BJ (cell line): ENCODE results near the gene PLAAT4. TPM values are rescaled to one million over a fixed set of nuclear protein-coding genes. Genes with fewer than 3 reads are reported as not detected.

ENCODE experiments used
- CTCF ChIA-PET: fragments of 350-600 bp; formaldehyde crosslinking; extraction: SDS; loops from one replicate; lab custom pipeline; 2021; ENCODE audit warnings: antibody characterized with exemption, inconsistent platforms; lab: Yijun Ruan, JAX
- POLR2A ChIA-PET: fragments of 300-600 bp; sonication (Branson Sonifier 250); formaldehyde crosslinking; extraction: SDS; loops from one replicate; lab custom pipeline; 2021; ENCODE audit warnings: antibody characterized with exemption; lab: Charles Lee
- DNase-seq: peaks from one replicate; pipeline ENCODE4 v3.0.0-alpha.2; 2011; ENCODE audit warnings: low read depth
- H3K27me3 ChIP-seq: 2 replicates; pipeline ENCODE4 v1.6.0; 2011; ENCODE audit warnings: low read length; ENCODE audit not compliant: control insufficient read depth, insufficient read depth
- H3K36me3 ChIP-seq: 2 replicates; pipeline ENCODE4 v1.5.1; 2011; ENCODE audit warnings: low read length; ENCODE audit not compliant: control insufficient read depth, insufficient read depth
- H3K4me3 ChIP-seq: 2 replicates; pipeline ENCODE4 v1.5.1; 2011; ENCODE audit warnings: low read depth, mild to moderate bottlenecking, control low read depth, low read length
- polyA minus RNA-seq: library from RNA; depleted of rRNA, polyadenylated mRNA; stranded (reverse); fragments of >200 nt; gene quantifications from 2 replicates; pipeline ENCODE4 v1.2.3, GENCODE V29; 2011; rRNA and poly(A)+ RNA removed
- polyA plus RNA-seq: library from polyadenylated mRNA; depleted of rRNA; stranded (reverse); fragments of >200 nt; gene quantifications from 2 replicates; pipeline ENCODE4 v1.2.3, GENCODE V29; 2011; rRNA removed
- TF ChIP-seq, protein P1 (sequence below): IDR thresholded peaks from 2 replicates; pipeline ENCODE4 v1.5.1; 2011; ENCODE audit warnings: low read depth, mild to moderate bottlenecking, control low read depth, inconsistent platforms, low read length, moderate library complexity; ENCODE audit not compliant: insufficient read depth

Gene PLAAT4, protein sequence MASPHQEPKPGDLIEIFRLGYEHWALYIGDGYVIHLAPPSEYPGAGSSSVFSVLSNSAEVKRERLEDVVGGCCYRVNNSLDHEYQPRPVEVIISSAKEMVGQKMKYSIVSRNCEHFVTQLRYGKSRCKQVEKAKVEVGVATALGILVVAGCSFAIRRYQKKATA
- polyA plus RNA-seq (6.6 and 7.1 TPM in 2 replicates), polyA minus RNA-seq (1.2 and 3.2 TPM in 2 replicates)

DNA sequence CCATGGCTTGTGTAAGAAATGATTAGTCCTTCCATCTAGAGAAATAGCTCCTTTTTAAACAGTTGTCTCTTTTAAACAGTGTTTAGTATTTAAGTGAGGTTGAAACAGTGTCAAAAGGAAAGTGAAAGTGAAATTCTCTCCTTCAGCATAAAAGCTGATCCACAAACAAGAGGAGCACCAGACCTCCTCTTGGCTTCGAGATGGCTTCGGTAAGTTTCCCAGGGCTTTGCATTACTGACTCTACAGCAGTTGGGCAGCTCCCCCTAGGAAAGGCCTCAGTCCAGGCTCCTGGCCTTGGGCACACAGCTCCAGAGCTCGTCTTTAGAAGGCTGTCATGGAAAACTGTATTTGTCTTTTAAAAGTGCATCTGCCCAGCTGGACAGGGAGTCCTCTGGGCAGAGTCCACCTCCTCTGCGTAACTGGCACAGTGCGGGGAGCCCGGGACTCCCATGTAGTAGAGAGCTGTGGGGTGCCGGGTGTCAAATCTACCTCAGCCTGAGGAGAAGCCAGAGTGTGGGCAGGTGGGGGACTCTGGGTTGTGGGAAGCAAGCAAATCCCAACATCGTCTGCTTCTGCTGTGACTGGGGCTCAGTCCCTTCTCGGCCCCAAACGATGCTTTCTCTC is at the start of gene PLAAT4:
TSS of gene PLAAT4 (plus strand) at position 140 of the 624 bp plus-strand sequence. CDS start at position 201, 61 bp downstream.
- peak within 1 kb of the TSS; percentile 33 for H3K4me3 ChIP-seq
- TF ChIP-seq, protein P1, sequence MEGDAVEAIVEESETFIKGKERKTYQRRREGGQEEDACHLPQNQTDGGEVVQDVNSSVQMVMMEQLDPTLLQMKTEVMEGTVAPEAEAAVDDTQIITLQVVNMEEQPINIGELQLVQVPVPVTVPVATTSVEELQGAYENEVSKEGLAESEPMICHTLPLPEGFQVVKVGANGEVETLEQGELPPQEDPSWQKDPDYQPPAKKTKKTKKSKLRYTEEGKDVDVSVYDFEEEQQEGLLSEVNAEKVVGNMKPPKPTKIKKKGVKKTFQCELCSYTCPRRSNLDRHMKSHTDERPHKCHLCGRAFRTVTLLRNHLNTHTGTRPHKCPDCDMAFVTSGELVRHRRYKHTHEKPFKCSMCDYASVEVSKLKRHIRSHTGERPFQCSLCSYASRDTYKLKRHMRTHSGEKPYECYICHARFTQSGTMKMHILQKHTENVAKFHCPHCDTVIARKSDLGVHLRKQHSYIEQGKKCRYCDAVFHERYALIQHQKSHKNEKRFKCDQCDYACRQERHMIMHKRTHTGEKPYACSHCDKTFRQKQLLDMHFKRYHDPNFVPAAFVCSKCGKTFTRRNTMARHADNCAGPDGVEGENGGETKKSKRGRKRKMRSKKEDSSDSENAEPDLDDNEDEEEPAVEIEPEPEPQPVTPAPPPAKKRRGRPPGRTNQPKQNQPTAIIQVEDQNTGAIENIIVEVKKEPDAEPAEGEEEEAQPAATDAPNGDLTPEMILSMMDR = peak; percentile 22
- POLR2A ChIA-PET = no interaction called here
- CTCF ChIA-PET = interaction anchor here (0.5 to 1.8 kb wide), 3 partner anchors 14 to 79 kb away, joined by 3 to 6 read pairs (median 6); partner anchors contain the start of gene PLAAT2
- peaks cover 2% of the 10 kb centered on the region; the same call in 1 of the 2 replicates for H3K27me3 ChIP-seq
- H3K36me3 ChIP-seq = no peaks in the 10 kb centered on the region
- no peak for DNase-seq

- no peak overlapping the region for H3K4me3 ChIP-seq
- H3K27me3 ChIP-seq = peaks cover 21% of the 10 kb centered on the region
- ChIA-PET POLR2A (no interaction called here), CTCF (interaction anchor here (1.0 to 6.5 kb wide), 4 partner anchors 9 to 150 kb away, joined by 3 to 32 read pairs (median 4); no protein-coding TSS in a partner anchor)
- no peaks in the 10 kb centered on the region for H3K36me3 ChIP-seq
- DNase-seq = no peak
- TF ChIP-seq, protein P1 = no peak
Observed at GRCh38 chr11:63488789-63489188, 47.8 kb upstream of the PLAAT4 start.

GRCh38 chr11:63489879-63490278 is 46.7 kb upstream of the PLAAT4 start:
- DNase-seq = no peak
- Histone ChIP-seq H3K36me3 (no peaks in the 10 kb centered on the region), H3K27me3 (peaks cover 21% of the 10 kb centered on the region), H3K4me3 (no peak overlapping the region)
- POLR2A ChIA-PET = no interaction called here
- TF ChIP-seq, protein P1 = no peak
- CTCF ChIA-PET = interaction anchor here (1.0 to 6.5 kb wide), 4 partner anchors 10 to 149 kb away, joined by 3 to 32 read pairs (median 6); no protein-coding TSS in a partner anchor

DNA sequence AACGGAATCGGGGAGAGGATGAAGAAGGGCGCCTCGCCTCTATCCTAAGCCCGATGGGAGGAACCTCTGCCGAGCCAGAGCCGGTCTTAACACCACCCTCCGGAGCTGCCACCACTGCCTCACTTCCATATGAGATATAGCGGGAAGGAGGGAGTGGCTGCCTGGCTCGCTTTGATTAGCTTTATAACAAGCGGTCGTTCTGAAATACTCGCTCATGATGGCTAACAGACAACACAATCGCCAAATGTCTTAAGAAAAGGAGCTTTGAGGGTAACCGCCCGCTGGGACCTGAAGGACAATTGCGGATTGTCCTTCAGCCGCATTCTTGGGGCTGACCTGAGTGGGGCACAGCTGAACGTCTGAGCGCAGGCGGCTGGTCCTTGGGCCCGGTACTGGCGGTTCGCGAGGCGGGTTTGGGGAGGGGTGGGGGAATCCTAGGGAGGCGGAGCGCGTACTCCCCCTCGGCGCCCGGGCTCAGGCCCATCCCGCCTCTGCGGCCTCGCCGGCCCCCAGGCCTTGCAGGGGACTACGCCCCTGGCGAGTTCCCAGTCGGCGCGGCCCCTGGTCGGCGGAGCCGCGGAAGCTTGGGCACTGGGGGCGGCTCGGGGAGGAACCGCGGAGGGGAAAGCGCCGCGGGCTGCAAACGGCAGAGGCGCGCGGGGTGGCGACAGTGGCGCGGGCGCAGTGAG is 45.9 kb upstream of the PLAAT4 start, which contains the start of gene PLAAT5:
TSS of gene PLAAT5 (minus strand) at position 617 of the 689 bp plus-strand sequence. CDS start at position 484, 133 bp downstream.
- peaks cover 21% of the 10 kb centered on the region for H3K27me3 ChIP-seq
- no peak for DNase-seq
- H3K4me3 ChIP-seq = peak within 1 kb of the TSS; percentile 24
- ChIA-PET POLR2A (no interaction called here), CTCF (interaction anchor here (2.4 to 6.5 kb wide), 2 partner anchors 11 to 17 kb away, joined by 8 to 32 read pairs; no protein-coding TSS in a partner anchor)
- no peaks in the 10 kb centered on the region for H3K36me3 ChIP-seq
- TF ChIP-seq, protein P1 = no peak
